Head of caudate nucleus (tissue), 42 donors: ENCODE data around the gene POLRMT.
"Not testable (repeated sequence)": the region's sequence is repeated elsewhere in the genome, so short reads cannot be mapped to it uniquely, and the experiment has no call there.

Experiments used
- DNase-seq, 42 donors: peaks; one replicate each; pipeline versions ENCODE4 v3.0.0 to v3.0.0-alpha.2; 2020 to 2021; ENCODE audit warnings: mixed read lengths in 7 of 42
- intact Hi-C: fragments of 100-400 bp; cut with DNase I; formaldehyde crosslinking; loops from one replicate; pipeline ENCODE4 v1.15.0; 2022

POLRMT gene

DNA sequence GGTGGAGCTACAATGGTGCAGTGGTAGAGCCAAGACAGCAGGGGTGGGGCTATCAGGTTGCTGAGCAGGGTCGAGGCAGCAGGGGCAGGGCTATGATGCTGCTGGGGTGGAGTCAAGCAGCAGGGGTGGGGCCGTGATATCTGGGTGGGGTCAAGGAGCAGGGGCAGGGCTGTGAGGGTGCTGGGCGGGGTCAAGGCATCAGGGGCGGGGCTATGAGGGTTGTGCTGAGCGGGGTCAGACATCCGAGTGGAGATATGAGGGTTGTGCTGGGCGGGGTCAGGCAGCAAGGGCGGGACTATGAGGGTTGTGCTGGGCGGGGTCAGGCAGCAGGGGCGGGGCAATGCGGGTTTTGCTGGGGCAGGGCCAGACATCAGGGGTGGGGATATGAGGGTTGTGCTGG lies 29.0 kb downstream of the POLRMT start:
- no peak for DNase-seq

DNA sequence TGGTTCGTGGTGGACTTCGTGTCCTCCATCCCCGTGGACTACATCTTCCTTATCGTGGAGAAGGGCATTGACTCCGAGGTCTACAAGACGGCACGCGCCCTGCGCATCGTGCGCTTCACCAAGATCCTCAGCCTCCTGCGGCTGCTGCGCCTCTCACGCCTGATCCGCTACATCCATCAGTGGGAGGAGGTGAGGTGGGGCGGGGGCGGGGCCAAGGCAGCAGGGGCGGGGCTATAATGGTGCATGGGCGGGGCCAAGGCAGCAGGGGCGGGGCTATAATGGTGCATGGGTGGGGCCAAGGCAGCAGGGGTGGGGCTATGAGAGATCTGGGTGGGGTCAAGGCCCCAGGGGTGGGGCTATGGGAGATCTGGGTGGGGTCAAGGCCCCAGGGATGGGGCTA lies 29.6 kb downstream of the POLRMT start:
- DNase-seq, intact Hi-C loops: not testable (repeated sequence)

More for the DNA sequence above, 29.0 kb downstream of the POLRMT start:
- intact Hi-C loops = no loop called here

DNA sequence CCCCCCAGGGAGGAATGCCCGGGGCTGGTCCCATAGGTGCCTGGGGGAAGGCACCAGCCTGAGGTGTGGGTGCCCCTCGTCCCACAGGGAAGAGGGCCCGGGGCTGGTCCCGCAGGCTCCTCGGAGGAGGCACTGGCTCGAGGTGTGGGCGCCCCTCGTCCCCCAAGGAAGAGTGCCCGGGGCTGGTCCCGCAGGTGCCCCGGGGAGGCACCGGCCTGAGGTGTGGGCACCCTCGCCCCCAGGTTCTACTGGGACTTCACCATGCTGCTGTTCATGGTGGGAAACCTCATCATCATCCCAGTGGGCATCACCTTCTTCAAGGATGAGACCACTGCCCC lies 30.1 kb downstream of the POLRMT start:
- DNase-seq, intact Hi-C loops: not testable (repeated sequence)

DNA sequence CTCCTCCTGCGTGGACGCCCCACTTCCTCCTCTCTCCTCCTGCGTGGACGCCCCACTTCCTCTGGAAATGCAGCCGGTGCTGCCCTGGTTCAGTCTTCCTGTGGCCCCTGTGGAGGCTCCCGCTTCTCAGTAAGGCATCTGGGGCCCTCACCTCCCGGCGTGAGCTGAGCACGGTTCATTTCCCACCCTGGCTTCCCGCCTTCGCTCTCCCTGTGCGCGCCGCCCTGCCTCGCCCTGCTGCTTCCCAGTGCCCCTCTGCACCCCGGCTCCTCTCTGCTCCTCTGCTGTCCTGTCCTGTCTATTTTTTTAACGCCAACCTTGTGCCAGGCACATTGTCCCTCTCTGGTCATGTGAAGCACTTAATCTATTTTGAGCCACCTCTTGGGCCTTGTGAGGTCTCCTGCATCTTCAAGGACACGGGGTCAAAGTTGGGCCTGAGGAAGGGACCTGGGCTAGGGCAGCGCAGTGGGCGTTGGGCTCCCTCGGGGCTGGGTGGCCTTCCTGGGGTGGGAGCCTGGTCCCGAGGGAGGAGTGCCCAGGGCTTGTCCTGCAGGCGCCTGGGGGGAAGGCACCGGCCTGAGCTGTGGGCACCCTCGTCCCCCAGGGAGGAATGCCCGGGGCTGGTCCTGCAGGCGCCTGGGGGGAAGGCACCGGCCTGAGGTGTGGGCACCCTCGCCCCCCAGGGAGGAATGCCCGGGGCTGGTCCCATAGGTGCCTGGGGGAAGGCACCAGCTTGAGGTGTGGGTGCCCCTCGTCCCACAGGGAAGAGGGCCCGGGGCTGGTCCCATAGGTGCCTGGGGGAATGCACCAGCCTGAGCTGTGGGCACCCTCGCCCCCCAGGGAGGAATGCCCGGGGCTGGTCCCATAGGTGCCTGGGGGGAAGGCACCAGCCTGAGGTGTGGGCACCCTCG lies 30.7 kb downstream of the POLRMT start:
- intact Hi-C loops = no loop called here
- no peak for DNase-seq

DNA sequence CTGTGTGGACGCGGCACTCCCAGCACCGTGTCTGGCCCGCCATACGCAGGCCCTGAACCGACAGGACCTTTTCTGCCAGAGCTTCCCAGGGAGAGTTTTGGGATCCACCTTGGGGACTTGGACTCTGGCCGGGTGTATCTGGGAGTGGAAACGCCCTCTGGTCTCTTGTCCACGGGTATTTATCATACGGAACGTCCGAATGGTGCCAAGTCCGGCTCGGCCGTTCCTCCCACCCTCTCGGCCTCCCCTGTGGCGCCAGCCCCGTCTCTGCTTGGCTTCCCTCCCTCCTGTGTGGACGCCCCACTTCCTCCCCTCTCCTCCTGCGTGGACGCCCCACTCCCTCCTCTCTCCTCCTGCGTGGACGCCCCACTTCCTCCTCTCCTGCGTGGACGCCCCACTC lies 31.5 kb downstream of the POLRMT start:
- no peak for DNase-seq
- intact Hi-C loops = no loop called here

DNA sequence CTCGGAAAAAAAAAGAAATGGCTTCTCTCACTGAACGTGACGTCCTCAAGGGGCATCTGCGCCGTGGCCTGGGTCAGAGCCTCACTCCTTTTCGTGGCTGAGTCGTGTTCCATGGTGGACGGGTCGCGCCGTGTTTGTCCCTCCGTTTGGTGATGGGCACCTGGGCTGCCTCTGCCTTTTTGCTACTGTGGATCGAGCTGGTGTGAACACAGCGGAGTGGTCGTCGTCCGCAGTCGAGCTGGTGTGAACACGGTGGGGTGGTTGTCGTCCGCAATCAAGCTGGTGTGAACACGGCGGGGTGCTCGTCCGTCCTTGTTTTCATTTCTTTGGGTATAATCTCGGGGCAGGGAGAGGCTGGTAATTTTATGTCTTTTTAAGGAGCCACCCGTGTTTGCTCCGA lies 32.0 kb downstream of the POLRMT start:
- no peak for DNase-seq
- intact Hi-C loops = no loop called here

DNA sequence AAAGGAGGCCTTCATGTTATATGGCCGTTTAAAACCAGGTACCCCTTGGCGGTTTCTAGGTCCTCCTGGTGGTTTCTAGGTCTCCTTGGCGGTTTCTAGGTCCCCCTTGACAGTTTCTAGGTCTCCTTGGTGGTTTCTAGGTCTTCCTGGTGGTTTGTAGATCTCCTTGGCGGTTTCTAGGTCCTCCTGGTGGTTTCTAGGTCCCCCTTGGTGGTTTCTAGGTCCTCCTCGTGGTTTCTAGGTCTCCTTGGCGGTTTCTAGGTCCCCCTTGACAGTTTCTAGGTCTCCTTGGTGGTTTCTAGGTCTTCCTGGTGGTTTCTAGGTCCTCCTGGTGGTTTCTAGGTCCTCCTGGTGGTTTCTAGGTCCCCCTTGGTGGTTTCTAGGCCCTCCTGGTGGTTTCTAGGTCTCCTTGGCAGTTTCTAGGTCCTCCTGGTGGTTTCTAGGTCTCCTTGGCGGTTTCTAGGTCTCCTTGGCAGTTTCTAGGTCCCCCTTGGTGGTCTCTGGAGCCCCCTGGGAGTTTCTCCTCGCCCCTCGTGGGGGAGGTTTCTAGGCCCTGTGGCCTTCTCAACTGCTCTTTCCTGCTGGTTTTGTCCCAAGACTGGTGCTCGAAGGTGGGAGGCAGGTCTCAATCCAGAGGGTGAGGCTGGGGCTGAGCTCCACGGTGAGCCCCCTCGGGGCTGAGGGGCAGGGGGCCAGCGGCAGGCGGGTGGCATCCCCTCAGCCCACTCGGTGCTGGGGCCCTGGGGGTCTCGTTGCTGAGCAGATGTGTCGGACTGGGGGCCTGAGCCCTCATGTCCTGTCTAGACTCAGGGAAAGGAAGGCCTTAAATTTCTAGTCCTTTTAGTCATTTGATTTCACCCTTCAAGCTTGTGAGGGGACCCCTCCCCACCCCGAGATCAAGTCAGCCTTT lies 35.7 kb downstream of the POLRMT start:
- intact Hi-C loops = no loop called here

DNA sequence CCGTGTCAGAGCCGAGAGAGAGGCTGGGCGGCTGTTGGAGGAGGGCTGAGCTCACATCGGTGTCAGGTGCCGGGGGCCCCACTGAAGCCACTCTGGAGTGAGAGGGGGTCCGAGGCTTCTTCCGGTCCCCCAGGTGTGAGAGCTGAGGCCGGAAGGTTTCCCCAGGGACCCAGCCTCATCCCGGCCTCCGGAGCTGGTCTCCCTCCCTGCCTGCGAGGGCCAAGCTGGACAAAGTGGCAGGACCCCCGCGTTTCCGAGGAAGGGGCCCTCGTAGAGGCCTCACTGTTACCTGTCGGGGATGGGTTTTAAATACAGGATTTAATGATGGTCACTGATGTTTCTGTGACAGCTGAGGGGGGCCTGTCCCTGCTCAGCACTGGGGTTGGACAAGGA lies 37.1 kb downstream of the POLRMT start:
- intact Hi-C loops = no loop called here

More for the DNA sequence above, 35.7 kb downstream of the POLRMT start:
- DNase-seq = no peak

DNA sequence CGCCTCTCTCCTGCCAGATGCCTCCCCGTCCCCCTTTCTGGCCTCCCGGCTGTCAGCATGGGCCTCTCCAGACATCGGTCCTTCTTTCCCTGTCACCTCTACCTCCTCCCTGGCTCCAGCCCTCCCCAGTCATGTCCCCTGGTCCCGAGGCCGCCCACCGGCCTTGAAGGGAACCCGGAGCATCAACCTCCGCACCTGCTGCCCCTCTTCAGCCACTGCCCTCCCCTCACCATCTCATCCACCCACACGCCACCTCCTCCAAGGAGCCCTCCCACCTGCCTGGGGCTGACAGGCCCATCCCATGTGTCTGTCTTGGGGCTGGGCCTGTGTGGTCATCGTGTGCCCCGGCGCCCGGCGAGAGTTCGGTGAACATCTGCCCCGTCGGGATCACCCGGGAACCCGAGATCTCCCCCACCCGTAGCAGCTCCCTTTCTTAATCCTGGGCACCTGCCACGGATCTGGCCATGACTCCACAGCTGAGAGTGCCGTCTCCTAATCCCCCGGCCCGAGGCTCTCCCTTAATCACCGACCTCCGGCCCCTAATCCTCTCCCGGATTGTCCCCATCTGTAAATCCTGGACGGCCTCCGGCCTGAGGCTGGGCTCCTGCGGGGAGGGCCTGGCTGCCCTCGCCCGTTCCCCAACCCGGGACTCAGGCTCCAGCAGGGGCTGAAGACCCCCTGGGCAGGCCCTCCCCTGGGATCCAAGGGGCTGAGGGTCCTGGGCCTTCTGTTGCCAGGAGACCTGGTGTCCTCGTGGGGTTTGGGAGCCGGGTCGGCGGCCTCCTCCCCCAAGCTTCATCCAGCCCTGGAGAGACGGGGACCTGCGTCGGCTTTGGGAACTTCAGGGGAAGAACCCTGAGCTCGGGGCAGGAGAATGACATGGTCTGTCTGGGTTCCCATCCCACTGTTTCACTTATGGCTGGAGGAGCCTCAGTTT lies 37.7 kb downstream of the POLRMT start:
- DNase-seq = no peak
- intact Hi-C loops = no loop called here

More for the DNA sequence above, 37.1 kb downstream of the POLRMT start:
- no peak for DNase-seq

DNA sequence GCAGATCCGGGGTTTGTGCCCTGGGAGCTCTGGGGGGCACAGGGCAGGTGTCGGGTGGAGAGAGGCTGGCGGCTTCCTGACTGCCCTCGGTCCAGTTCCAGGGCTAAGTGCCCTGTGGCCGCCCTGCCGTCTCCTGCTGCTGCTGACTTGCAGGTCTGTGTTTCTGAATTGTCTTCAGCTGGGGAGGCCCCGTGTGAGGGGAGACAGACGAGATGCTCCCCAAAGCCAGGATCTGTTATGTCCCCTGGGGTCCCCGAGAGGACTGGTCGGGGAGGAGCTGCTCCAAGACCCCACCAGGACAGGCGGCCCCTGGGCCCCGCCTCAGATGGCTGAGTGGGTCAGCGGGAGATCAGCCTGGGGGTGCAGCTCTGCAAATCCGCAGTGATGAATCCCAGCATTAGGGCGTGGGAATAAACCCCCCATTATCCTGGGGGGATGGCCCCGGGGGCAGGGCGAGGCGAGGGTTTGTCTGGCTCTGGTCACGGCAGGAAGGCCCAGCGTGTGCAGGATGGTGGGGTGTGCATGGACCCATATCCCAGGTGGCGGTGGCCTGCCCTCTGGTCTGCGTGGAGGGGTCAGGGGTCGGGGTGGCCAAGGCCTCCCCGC lies 39.0 kb downstream of the POLRMT start:
- no peak for DNase-seq
- intact Hi-C loops = no loop called here

DNA sequence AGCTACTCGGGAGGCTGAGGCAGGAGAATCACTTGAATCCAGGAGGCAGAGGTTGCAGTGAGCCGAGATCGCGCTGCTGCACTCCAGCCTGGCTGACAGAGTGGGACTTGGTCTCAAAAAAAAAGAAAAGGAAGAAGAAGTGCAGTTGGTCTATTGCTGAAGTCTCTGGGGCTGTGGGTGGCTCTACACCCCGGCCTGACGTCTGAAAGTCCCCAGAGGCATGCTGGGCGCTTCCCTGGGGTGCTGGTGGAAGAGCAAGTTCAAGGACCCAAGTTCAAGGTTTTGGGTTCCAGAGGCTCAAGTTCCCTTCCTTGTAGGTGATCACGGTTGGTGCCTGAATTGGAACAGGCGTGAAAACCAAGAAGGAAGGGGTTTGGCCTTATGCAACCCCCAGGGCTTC lies 39.8 kb downstream of the POLRMT start:
- DNase-seq = no peak
- intact Hi-C loops = no loop called here

DNA sequence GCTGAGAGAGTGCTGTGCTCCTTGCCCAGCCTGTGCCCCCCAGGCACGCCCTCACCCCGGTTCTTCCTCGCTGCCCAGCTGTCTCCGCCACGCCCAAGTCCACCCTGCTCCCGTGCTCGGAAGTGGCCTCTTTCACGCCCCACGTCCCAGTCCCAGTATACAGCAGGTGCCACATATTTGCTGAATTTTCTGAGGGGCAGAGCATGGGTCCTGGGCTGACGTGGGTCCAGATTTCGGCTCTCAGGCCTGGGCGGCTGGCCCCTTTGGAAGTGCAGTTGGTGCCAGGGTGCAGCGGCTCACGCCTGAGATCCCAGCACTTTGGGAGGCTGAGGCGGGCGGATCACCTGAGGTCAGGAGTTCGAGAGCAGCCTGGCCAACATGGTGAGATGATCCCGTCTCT lies 40.3 kb downstream of the POLRMT start:
- intact Hi-C loops = no loop called here
- DNase-seq = no peak

DNA sequence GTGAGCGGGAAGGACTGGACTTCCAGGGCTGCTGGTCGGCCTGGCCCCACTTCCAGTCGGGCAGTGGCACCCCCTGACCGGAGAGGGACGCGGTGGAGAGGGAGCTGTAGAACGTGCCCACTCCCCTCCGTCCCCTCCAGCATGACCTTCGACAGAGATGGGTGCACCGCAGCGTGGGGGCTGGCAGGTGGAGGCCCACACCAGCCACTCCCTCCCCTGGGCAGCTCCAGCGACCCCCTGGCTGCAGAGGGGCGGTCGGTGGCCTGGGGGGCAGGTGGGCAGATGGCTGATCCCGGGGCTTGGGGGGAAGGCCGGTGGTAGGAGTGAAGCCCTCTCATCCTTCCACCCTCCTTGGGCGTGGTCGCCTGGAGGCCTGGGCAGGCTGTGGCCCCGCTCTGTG lies 41.2 kb downstream of the POLRMT start:
- intact Hi-C loops = no loop called here
- DNase-seq = no peak

DNA sequence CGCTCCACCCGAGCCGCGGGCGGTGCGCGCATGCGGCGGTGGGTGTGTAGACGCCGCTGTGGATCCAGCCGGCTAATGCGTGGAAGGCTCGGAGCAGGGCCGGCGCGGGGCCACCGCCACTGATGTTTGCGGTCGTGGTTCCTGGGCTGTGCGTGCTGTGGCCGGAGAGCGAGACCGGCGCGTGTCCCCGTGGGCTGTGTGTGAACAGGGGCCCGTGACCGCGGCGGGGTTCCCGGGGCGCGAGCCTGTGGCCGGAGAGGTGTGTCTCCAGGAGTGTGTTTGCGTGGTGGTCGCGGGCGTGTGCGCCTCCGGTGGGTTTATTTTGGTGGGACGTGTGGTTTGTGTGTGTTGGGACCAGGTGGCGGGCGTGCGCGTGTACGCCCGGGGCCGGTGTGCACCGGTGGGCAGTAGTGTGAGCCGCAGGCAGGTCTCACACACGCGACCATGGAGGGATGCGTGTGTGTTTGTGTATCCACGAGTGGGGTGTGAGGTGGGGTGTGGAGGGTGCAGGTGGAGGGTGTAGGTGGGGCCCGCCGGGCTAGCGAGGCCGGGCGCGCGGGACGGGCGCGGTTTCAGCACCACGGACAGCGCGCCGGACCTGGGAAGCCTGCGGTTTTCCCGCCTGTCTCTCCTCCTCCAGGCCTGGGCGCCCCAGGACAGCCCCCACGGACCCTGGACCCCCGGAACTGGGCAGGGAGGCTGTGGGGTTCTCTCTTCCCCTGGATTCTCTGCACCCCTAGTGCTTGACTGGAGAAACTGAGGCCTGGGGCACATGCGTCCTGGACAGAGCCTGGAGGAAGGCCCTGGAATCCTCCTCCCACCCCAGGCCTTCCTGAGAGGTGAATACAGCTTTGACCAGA lies 42.0 kb downstream of the POLRMT start:
- DNase-seq = peak in 19 of 42 donors; percentile 37 to 81 (median 58)

DNA sequence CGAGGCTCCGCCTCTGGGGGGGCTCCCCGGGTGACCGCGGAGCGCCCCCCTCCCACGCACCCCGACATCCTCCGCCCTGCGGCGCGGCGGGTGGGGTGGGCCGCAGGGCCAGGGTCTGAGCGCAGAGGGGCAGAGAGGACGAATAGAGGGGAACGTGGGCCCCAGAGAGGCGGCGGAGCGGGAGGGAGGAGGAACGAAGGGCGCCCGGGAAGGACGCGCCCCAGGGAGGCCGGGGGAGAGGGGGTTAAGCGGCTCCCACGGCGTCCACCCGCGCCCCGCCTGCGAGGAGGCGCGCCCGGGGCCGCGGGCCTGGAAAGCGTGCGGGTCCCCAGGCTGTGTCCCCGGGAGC lies 42.6 kb downstream of the POLRMT start:
- intact Hi-C loops = no loop called here
- peak in 1 of 42 donors; percentile 41 for DNase-seq

More for the DNA sequence above, 42.0 kb downstream of the POLRMT start:
- intact Hi-C loops = no loop called here

DNA sequence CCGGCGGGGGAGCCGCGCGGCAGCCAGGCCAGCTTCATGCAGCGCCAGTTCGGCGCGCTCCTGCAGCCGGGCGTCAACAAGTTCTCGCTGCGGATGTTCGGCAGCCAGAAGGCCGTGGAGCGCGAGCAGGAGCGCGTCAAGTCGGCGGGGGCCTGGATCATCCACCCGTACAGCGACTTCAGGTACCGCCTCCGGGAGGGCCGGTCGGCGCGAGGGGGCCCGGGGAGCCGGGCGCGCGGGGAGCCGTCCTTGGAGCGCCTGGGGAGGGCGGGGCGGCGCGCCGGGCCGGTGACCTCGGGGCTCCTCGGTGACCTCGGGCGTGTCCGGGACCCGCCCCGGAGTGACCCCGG lies 43.0 kb downstream of the POLRMT start:
- peak in 8 of 42 donors; percentile 31 to 65 (median 50) for DNase-seq
- intact Hi-C loops = no loop called here

DNA sequence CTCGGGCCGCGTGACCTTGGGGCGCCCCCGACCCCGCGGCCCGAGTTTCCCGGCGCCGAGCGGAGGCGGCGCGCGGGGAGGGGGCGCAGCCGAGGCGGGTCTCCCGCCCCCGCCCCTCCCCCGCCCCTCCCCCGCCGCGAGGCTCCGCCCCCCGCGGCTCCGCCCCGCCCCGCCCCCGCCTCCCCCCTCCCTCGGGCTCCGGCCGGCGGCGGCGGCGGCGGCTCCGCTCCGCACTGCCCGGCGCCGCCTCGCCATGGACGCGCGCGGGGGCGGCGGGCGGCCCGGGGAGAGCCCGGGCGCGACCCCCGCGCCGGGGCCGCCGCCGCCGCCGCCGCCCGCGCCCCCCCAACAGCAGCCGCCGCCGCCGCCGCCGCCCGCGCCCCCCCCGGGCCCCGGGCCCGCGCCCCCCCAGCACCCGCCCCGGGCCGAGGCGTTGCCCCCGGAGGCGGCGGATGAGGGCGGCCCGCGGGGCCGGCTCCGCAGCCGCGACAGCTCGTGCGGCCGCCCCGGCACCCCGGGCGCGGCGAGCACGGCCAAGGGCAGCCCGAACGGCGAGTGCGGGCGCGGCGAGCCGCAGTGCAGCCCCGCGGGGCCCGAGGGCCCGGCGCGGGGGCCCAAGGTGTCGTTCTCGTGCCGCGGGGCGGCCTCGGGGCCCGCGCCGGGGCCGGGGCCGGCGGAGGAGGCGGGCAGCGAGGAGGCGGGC lies 43.5 kb downstream of the POLRMT start, which contains the start of gene HCN2:
Gene HCN2 (plus strand): TSS at position 189 of the 703 bp plus-strand sequence. CDS start 65 bp downstream, at position 254.
- intact Hi-C loops = loop anchor here (10.0 kb wide), 1 partner anchor 145 kb away; no protein-coding TSS in a partner anchor
- no peak for DNase-seq
